ENCODE results near the gene RGL4. TPM values are rescaled to one million over a fixed set of nuclear protein-coding genes. Genes with fewer than 3 reads are reported as not detected.

The RGL4 gene
- total and polyA plus RNA-seq, 2 of the 13 experiments (the other 11 are each of a cell fraction or from before 2014, with no cell fraction given): not detected

GRCh38 chr22:23678133-23678532 lies 12.7 kb upstream of the RGL4 start:
- H3K27me3 ChIP-seq (ENCODE audit: control insufficient read depth in 1 of 2, insufficient read depth in 2 of 2, low read length in 2 of 2): no peaks in the 10 kb centered on the region
- TF ChIP-seq, protein P1, sequence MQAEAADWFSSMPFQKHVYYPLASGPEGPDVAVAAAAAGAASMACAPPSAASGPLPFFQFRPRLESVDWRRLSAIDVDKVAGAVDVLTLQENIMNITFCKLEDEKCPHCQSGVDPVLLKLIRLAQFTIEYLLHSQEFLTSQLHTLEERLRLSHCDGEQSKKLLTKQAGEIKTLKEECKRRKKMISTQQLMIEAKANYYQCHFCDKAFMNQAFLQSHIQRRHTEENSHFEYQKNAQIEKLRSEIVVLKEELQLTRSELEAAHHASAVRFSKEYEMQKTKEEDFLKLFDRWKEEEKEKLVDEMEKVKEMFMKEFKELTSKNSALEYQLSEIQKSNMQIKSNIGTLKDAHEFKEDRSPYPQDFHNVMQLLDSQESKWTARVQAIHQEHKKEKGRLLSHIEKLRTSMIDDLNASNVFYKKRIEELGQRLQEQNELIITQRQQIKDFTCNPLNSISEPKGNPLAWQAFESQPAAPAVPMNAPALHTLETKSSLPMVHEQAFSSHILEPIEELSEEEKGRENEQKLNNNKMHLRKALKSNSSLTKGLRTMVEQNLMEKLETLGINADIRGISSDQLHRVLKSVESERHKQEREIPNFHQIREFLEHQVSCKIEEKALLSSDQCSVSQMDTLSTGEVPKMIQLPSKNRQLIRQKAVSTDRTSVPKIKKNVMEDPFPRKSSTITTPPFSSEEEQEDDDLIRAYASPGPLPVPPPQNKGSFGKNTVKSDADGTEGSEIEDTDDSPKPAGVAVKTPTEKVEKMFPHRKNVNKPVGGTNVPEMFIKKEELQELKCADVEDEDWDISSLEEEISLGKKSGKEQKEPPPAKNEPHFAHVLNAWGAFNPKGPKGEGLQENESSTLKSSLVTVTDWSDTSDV (CRISPR knock-in tag; IDR thresholded peaks at IDR 0.05): no peak
- TF ChIP-seq ZNF260 (CRISPR knock-in tag; IDR thresholded peaks at IDR 0.05; ENCODE audit: borderline replicate concordance, low read depth): no peak
- no peak for TF ChIP-seq RELA (CRISPR knock-in tag; IDR thresholded peaks at IDR 0.05)
- no peak for TF ChIP-seq AKAP8 (CRISPR knock-in tag; IDR thresholded peaks at IDR 0.05)
- no peaks in the 10 kb centered on the region for H3K79me2 ChIP-seq (ENCODE audit: insufficient read depth, low read length)
- CTCF ChIA-PET (ENCODE audit: low intra/inter-chr PET ratio, low total read pairs): no interaction called here
- no peaks in the 10 kb centered on the region for H4K20me1 ChIP-seq (ENCODE audit: insufficient read depth, low read length)
- DNase-seq (ENCODE audit: low spot score) (no peak), FAIRE-seq (no peak), ATAC-seq (no peak)
- H3K4me1 ChIP-seq (ENCODE audit: insufficient read depth, low read length): peaks cover 53% of the 10 kb centered on the region
- 84% methylated on average over 6 of the region's 6 CpGs for WGBS (ENCODE audit: low lambda C conversion rate)
- H3K4me2 ChIP-seq (ENCODE audit: low read depth, low read length): no peak overlapping the region
- BruUV-seq (replicated peaks): no TSS peak
- intact Hi-C loops (cut with micrococcal nuclease; ENCODE audit: unreplicated experiment) (loop anchor here (5.0 kb wide), 1 partner anchor 51 kb away; no protein-coding TSS in a partner anchor), in situ Hi-C loops (cut with HindIII; ENCODE audit: extremely low pct_ligation_motif_present, low pct_unique_long_range_greater_than_20kb) (no loop called here)
- peaks cover 0 to 13% of the 10 kb centered on the region in 2 experiments; a peak in 3 of 5 replicates for H3K36me3 ChIP-seq (replicated peaks in 1 of 2; ENCODE audit: control insufficient read depth in 1 of 2, insufficient read depth in 2 of 2, low read length in 2 of 2)
- POLR2A ChIA-PET: no interaction called here
- H3K9ac ChIP-seq (ENCODE audit: insufficient read depth, low read depth, low read length): no peak overlapping the region
- H3K4me3 ChIP-seq (replicated peaks in 1 of 3; ENCODE audit: insufficient read depth in 1 of 3, low read depth in 2 of 3, low read length in 3 of 3): no peak overlapping the region
- no peak overlapping the region for H3K27ac ChIP-seq (ENCODE audit: extremely low read length, insufficient read depth, low read length)
- H2AFZ ChIP-seq (ENCODE audit: low read length): no peak overlapping the region
- no peaks in the 10 kb centered on the region for H3K9me3 ChIP-seq (ENCODE audit: low read length)

GRCh38 chr22:23681026-23681809 lies 9.6 kb upstream of the RGL4 start:
- H3K27ac ChIP-seq (ENCODE audit: extremely low read length, insufficient read depth, low read length): no peak overlapping the region
- no peak overlapping the region for H2AFZ ChIP-seq (ENCODE audit: low read length)
- H4K20me1 ChIP-seq (ENCODE audit: insufficient read depth, low read length): no peaks in the 10 kb centered on the region
- ChIA-PET CTCF (ENCODE audit: low intra/inter-chr PET ratio, low total read pairs) (no interaction called here), POLR2A (no interaction called here)
- intact Hi-C loops (cut with micrococcal nuclease; ENCODE audit: unreplicated experiment) (no loop called here), in situ Hi-C loops (cut with HindIII; ENCODE audit: extremely low pct_ligation_motif_present, low pct_unique_long_range_greater_than_20kb) (no loop called here)
- no peak overlapping the region for H3K4me3 ChIP-seq (replicated peaks in 1 of 3; ENCODE audit: insufficient read depth in 1 of 3, low read depth in 2 of 3, low read length in 3 of 3)
- no peak for FAIRE-seq
- no TSS peak for BruUV-seq (replicated peaks)
- no peak for DNase-seq (ENCODE audit: low spot score)
- no peak; the same call in 2 of the 3 replicates for ATAC-seq
- H3K4me1 ChIP-seq (ENCODE audit: insufficient read depth, low read length): peaks cover 42% of the 10 kb centered on the region
- TF ChIP-seq GATAD1 (CRISPR knock-in tag; IDR thresholded peaks at IDR 0.05): no peak
- TF ChIP-seq RNF219 (CRISPR knock-in tag; IDR thresholded peaks at IDR 0.05): no peak
- no peak for TF ChIP-seq TEF (CRISPR knock-in tag; IDR thresholded peaks at IDR 0.05)
- no peak for TF ChIP-seq RBM39 (IDR thresholded peaks at IDR 0.05; ENCODE audit: low read depth, low read length, poor library complexity, severe bottlenecking)
- no peak for TF ChIP-seq HHEX (CRISPR knock-in tag; IDR thresholded peaks at IDR 0.05)
- no peak for TF ChIP-seq BRD4 (CRISPR knock-in tag; IDR thresholded peaks at IDR 0.05)
- no peaks in the 10 kb centered on the region for H3K79me2 ChIP-seq (ENCODE audit: insufficient read depth, low read length)
- 97% methylated on average over 4 of the region's 5 CpGs for WGBS (ENCODE audit: low lambda C conversion rate)
- no peaks in the 10 kb centered on the region for H3K27me3 ChIP-seq (ENCODE audit: control insufficient read depth in 1 of 2, insufficient read depth in 2 of 2, low read length in 2 of 2)
- H3K36me3 ChIP-seq (replicated peaks in 1 of 2; ENCODE audit: control insufficient read depth in 1 of 2, insufficient read depth in 2 of 2, low read length in 2 of 2): peaks cover 2 to 15% of the 10 kb centered on the region in 2 experiments; a peak in 3 of 5 replicates
- no peak overlapping the region for H3K4me2 ChIP-seq (ENCODE audit: low read depth, low read length)
- H3K9me3 ChIP-seq (ENCODE audit: low read length): no peaks in the 10 kb centered on the region
- no peak overlapping the region for H3K9ac ChIP-seq (ENCODE audit: insufficient read depth, low read depth, low read length)
